GM12891 (cell line): Measurements from ENCODE around the gene C6orf15.

Experiments
- DNase-seq: peaks from one replicate; pipeline ENCODE4 v3.0.0; 2011; ENCODE audit warnings: low spot score; ENCODE audit not compliant: insufficient read length
- FAIRE-seq: peaks from 2 replicates; lab custom pipeline; 2011; peaks lifted over from hg19 to GRCh38; lab: Jason Lieb, UNC
- PAX5 ChIP-seq: IDR thresholded peaks from 2 replicates; pipeline ENCODE4 v1.6.1; 2011; ENCODE audit warnings: low read length, moderate library complexity, mild to moderate bottlenecking; ENCODE audit not compliant: insufficient read depth, severe bottlenecking
- POLR2A ChIP-seq: IDR thresholded peaks from 2 replicates; pipeline ENCODE4 v1.6.1; 2011; ENCODE audit warnings: low read depth, low read length, control low read depth
- POLR2AphosphoS5 ChIP-seq: IDR thresholded peaks from 2 replicates; pipeline ENCODE4 v1.6.1; 2011; ENCODE audit warnings: low read depth, low read length, control low read depth
- POU2F2 ChIP-seq: IDR thresholded peaks from 2 replicates; pipeline ENCODE4 v1.6.1; 2011; ENCODE audit warnings: low read depth, mild to moderate bottlenecking, control low read depth, low read length, moderate library complexity
- SPI1 ChIP-seq: IDR thresholded peaks from 2 replicates; pipeline ENCODE4 v1.6.1; 2011; ENCODE audit warnings: low read depth, low read length, control low read depth
- TAF1 ChIP-seq: IDR thresholded peaks from 2 replicates; pipeline ENCODE4 v1.6.1; 2011; ENCODE audit warnings: low read depth, low read length, control low read depth

C6orf15 gene

GRCh38 chr6:31122791-31123706, 10.7 kb upstream of the C6orf15 start:
- DNase-seq (no peak), FAIRE-seq (no peak)
- TF ChIP-seq POLR2AphosphoS5: no peak
- no peak for TF ChIP-seq PAX5
- no peak for TF ChIP-seq POLR2A
- TF ChIP-seq TAF1: no peak
- TF ChIP-seq POU2F2: no peak
- no peak for TF ChIP-seq SPI1

- TF ChIP-seq TAF1: no peak
- TF ChIP-seq SPI1: no peak
- TF ChIP-seq PAX5: no peak
- no peak for TF ChIP-seq POLR2AphosphoS5
- TF ChIP-seq POU2F2: no peak
- no peak for TF ChIP-seq POLR2A
- no peak for FAIRE-seq
- no peak for DNase-seq
Measured at GRCh38 chr6:31121131-31121790, 8.9 kb upstream of the C6orf15 start.

- FAIRE-seq (no peak), DNase-seq (no peak)
- TF ChIP-seq PAX5 (no peak), SPI1 (no peak), POU2F2 (no peak), POLR2AphosphoS5 (no peak)
Measured at GRCh38 chr6:31120151-31120915, 8.0 kb upstream of the C6orf15 start, which contains the start of gene CDSN. TSS of gene CDSN (minus strand) at chr6:31120446. CDS start at chr6:31120419, 27 bp downstream.

GRCh38 chr6:31118178-31118577, 5.8 kb upstream of the C6orf15 start:
- FAIRE-seq: no peak
- DNase-seq: no peak
- TF ChIP-seq SPI1 (no peak), PAX5 (no peak), POLR2A (no peak)

GRCh38 chr6:31116661-31117385, 4.4 kb upstream of the C6orf15 start:
- TF ChIP-seq PAX5 (no peak), POU2F2 (no peak), TAF1 (no peak), POLR2A (no peak), POLR2AphosphoS5 (no peak), SPI1 (no peak)
- DNase-seq: no peak
- FAIRE-seq: no peak

GRCh38 chr6:31115941-31116560, 3.7 kb upstream of the C6orf15 start:
- no peak for TF ChIP-seq SPI1
- no peak for TF ChIP-seq POLR2AphosphoS5
- TF ChIP-seq POLR2A: no peak
- no peak for TF ChIP-seq POU2F2
- TF ChIP-seq TAF1: no peak
- no peak for TF ChIP-seq PAX5
- DNase-seq (no peak), FAIRE-seq (no peak)

GRCh38 chr6:31114970-31115849, 2.8 kb upstream of the C6orf15 start:
- FAIRE-seq (peak; percentile 13), DNase-seq (no peak)
- TF ChIP-seq TAF1: no peak
- TF ChIP-seq SPI1: peak; percentile 15; the same call in 1 of the 2 replicates

GRCh38 chr6:31114541-31114878, 2.1 kb upstream of the C6orf15 start, which contains the start of gene PSORS1C1:
TSS of gene PSORS1C1 (plus strand) at chr6:31114800. CDS start at chr6:31129633, 14,833 bp downstream.
- DNase-seq (no peak), FAIRE-seq (no peak)
- TF ChIP-seq POLR2AphosphoS5 (no peak), SPI1 (no peak), TAF1 (no peak), PAX5 (no peak), POLR2A (no peak), POU2F2 (no peak)
